ENCODE measurements around the gene CCDC61. TPM values are rescaled to one million over a fixed set of nuclear protein-coding genes. Genes with fewer than 3 reads are reported as not detected.

CCDC61 gene
- polyA plus RNA-seq (2013, experiment 1 of 4): 6.7 TPM
- polyA plus RNA-seq (2013, experiment 2 of 4): 7.2 TPM
- polyA plus RNA-seq (2013, experiment 3 of 4): 9.3 TPM
- 6.9 TPM for polyA plus RNA-seq (2013, experiment 4 of 4)

GRCh38 chr19:45994998-45995714, at the start of gene CCDC61:
TSS of gene CCDC61 (plus strand) at chr19:45995467. CDS start at chr19:46003019, 7,552 bp downstream.
- Histone ChIP-seq H3K4me1 (ENCODE audit: control insufficient read depth, insufficient read depth, low read length) (peaks cover 8% of the 10 kb centered on the region), H3K9me3 (ENCODE audit: control insufficient read depth, low read length) (no peaks in the 10 kb centered on the region), H3K27me3 (ENCODE audit: control insufficient read depth, insufficient read depth, low read length, poor library complexity, severe bottlenecking) (peaks cover 4% of the 10 kb centered on the region), H3K4me3 (ENCODE audit: insufficient read depth, low read depth, low read length) (peak within 1 kb of the TSS; percentile 68), H3K36me3 (ENCODE audit: control insufficient read depth, insufficient read depth, low read length) (no peaks in the 10 kb centered on the region), H3K27ac (ENCODE audit: insufficient read depth, low read depth, low read length, poor library complexity, severe bottlenecking) (no peak within 1 kb of the TSS)
- 0 to 1% methylated on average over 34 of the region's 34 CpGs for WGBS, 2 experiments

- Histone ChIP-seq H3K4me3 (ENCODE audit: insufficient read depth, low read depth, low read length) (no peak overlapping the region), H3K9me3 (ENCODE audit: control insufficient read depth, low read length) (no peaks in the 10 kb centered on the region), H3K36me3 (ENCODE audit: control insufficient read depth, insufficient read depth, low read length) (peaks cover 4% of the 10 kb centered on the region), H3K27ac (ENCODE audit: insufficient read depth, low read depth, low read length, poor library complexity, severe bottlenecking) (no peak overlapping the region), H3K4me1 (ENCODE audit: control insufficient read depth, insufficient read depth, low read length) (peaks cover 4% of the 10 kb centered on the region), H3K27me3 (ENCODE audit: control insufficient read depth, insufficient read depth, low read length, poor library complexity, severe bottlenecking) (no peaks in the 10 kb centered on the region)
- WGBS, 2 experiments: 93 to 96% methylated on average over 1 of the region's 1 CpG
Measured at GRCh38 chr19:45947926-45948325, 47.3 kb upstream of the CCDC61 start.

- 42 to 45% methylated on average over 8 of the region's 8 CpGs for WGBS, 2 experiments
- no peaks in the 10 kb centered on the region for H3K27me3 ChIP-seq (ENCODE audit: control insufficient read depth, insufficient read depth, low read length, poor library complexity, severe bottlenecking)
- peaks cover 22% of the 10 kb centered on the region for H3K4me1 ChIP-seq (ENCODE audit: control insufficient read depth, insufficient read depth, low read length)
- no peaks in the 10 kb centered on the region for H3K36me3 ChIP-seq (ENCODE audit: control insufficient read depth, insufficient read depth, low read length)
- H3K9me3 ChIP-seq (ENCODE audit: control insufficient read depth, low read length): no peaks in the 10 kb centered on the region
- H3K4me3 ChIP-seq (ENCODE audit: insufficient read depth, low read depth, low read length): no peak overlapping the region
- H3K27ac ChIP-seq (ENCODE audit: insufficient read depth, low read depth, low read length, poor library complexity, severe bottlenecking): no peak overlapping the region
Measured at GRCh38 chr19:45952341-45952685, 43.0 kb upstream of the CCDC61 start.

GRCh38 chr19:45952686-45953505, 42.4 kb upstream of the CCDC61 start:
- Histone ChIP-seq H3K27ac (ENCODE audit: insufficient read depth, low read depth, low read length, poor library complexity, severe bottlenecking) (peak overlapping the region; percentile 78), H3K4me1 (ENCODE audit: control insufficient read depth, insufficient read depth, low read length) (peaks cover 22% of the 10 kb centered on the region), H3K36me3 (ENCODE audit: control insufficient read depth, insufficient read depth, low read length) (no peaks in the 10 kb centered on the region), H3K9me3 (ENCODE audit: control insufficient read depth, low read length) (no peaks in the 10 kb centered on the region), H3K4me3 (ENCODE audit: insufficient read depth, low read depth, low read length) (peak overlapping the region; percentile 49), H3K27me3 (ENCODE audit: control insufficient read depth, insufficient read depth, low read length, poor library complexity, severe bottlenecking) (no peaks in the 10 kb centered on the region)
- WGBS, 2 experiments: 1% methylated on average over 41 to 42 of the region's 43 CpGs

- 94 to 95% methylated on average over 8 of the region's 8 CpGs for WGBS, 2 experiments
- Histone ChIP-seq H3K4me3 (ENCODE audit: insufficient read depth, low read depth, low read length) (no peak overlapping the region), H3K27ac (ENCODE audit: insufficient read depth, low read depth, low read length, poor library complexity, severe bottlenecking) (peak overlapping the region; percentile 80), H3K4me1 (ENCODE audit: control insufficient read depth, insufficient read depth, low read length) (peaks cover 22% of the 10 kb centered on the region), H3K9me3 (ENCODE audit: control insufficient read depth, low read length) (no peaks in the 10 kb centered on the region), H3K36me3 (ENCODE audit: control insufficient read depth, insufficient read depth, low read length) (no peaks in the 10 kb centered on the region), H3K27me3 (ENCODE audit: control insufficient read depth, insufficient read depth, low read length, poor library complexity, severe bottlenecking) (no peaks in the 10 kb centered on the region)
Measured at GRCh38 chr19:45953676-45954075, 41.6 kb upstream of the CCDC61 start.

- Histone ChIP-seq H3K36me3 (ENCODE audit: control insufficient read depth, insufficient read depth, low read length) (no peaks in the 10 kb centered on the region), H3K27me3 (ENCODE audit: control insufficient read depth, insufficient read depth, low read length, poor library complexity, severe bottlenecking) (no peaks in the 10 kb centered on the region), H3K4me1 (ENCODE audit: control insufficient read depth, insufficient read depth, low read length) (peaks cover 22% of the 10 kb centered on the region), H3K4me3 (ENCODE audit: insufficient read depth, low read depth, low read length) (no peak overlapping the region), H3K27ac (ENCODE audit: insufficient read depth, low read depth, low read length, poor library complexity, severe bottlenecking) (peak overlapping the region; percentile 80), H3K9me3 (ENCODE audit: control insufficient read depth, low read length) (no peaks in the 10 kb centered on the region)
- WGBS, 2 experiments: 31 to 36% methylated on average over 9 of the region's 9 CpGs
Measured at GRCh38 chr19:45954156-45954555, 41.1 kb upstream of the CCDC61 start.

- Histone ChIP-seq H3K36me3 (ENCODE audit: control insufficient read depth, insufficient read depth, low read length) (no peaks in the 10 kb centered on the region), H3K4me3 (ENCODE audit: insufficient read depth, low read depth, low read length) (no peak overlapping the region), H3K27ac (ENCODE audit: insufficient read depth, low read depth, low read length, poor library complexity, severe bottlenecking) (no peak overlapping the region), H3K27me3 (ENCODE audit: control insufficient read depth, insufficient read depth, low read length, poor library complexity, severe bottlenecking) (no peaks in the 10 kb centered on the region), H3K4me1 (ENCODE audit: control insufficient read depth, insufficient read depth, low read length) (peaks cover 27% of the 10 kb centered on the region), H3K9me3 (ENCODE audit: control insufficient read depth, low read length) (no peaks in the 10 kb centered on the region)
- WGBS, 2 experiments: 75 to 80% methylated on average over 12 to 13 of the region's 13 CpGs
Measured at GRCh38 chr19:45955905-45956608, 39.2 kb upstream of the CCDC61 start.

GRCh38 chr19:45958320-45958719, 36.9 kb upstream of the CCDC61 start:
- H3K9me3 ChIP-seq (ENCODE audit: control insufficient read depth, low read length): no peaks in the 10 kb centered on the region
- H3K4me3 ChIP-seq (ENCODE audit: insufficient read depth, low read depth, low read length): no peak overlapping the region
- 90 to 92% methylated on average over 6 of the region's 6 CpGs for WGBS, 2 experiments
- H3K4me1 ChIP-seq (ENCODE audit: control insufficient read depth, insufficient read depth, low read length): peaks cover 20% of the 10 kb centered on the region
- no peak overlapping the region for H3K27ac ChIP-seq (ENCODE audit: insufficient read depth, low read depth, low read length, poor library complexity, severe bottlenecking)
- peaks cover 3% of the 10 kb centered on the region for H3K36me3 ChIP-seq (ENCODE audit: control insufficient read depth, insufficient read depth, low read length)
- H3K27me3 ChIP-seq (ENCODE audit: control insufficient read depth, insufficient read depth, low read length, poor library complexity, severe bottlenecking): no peaks in the 10 kb centered on the region

GRCh38 chr19:45958769-45959516, 36.3 kb upstream of the CCDC61 start:
- H3K4me3 ChIP-seq (ENCODE audit: insufficient read depth, low read depth, low read length): no peak overlapping the region
- no peaks in the 10 kb centered on the region for H3K27me3 ChIP-seq (ENCODE audit: control insufficient read depth, insufficient read depth, low read length, poor library complexity, severe bottlenecking)
- peaks cover 13% of the 10 kb centered on the region for H3K4me1 ChIP-seq (ENCODE audit: control insufficient read depth, insufficient read depth, low read length)
- peaks cover 3% of the 10 kb centered on the region for H3K36me3 ChIP-seq (ENCODE audit: control insufficient read depth, insufficient read depth, low read length)
- no peaks in the 10 kb centered on the region for H3K9me3 ChIP-seq (ENCODE audit: control insufficient read depth, low read length)
- 88 to 91% methylated on average over 12 of the region's 12 CpGs for WGBS, 2 experiments
- H3K27ac ChIP-seq (ENCODE audit: insufficient read depth, low read depth, low read length, poor library complexity, severe bottlenecking): no peak overlapping the region

All from ectodermal cell (in vitro differentiated cells).